GM18951 (cell line): ENCODE results near the gene CTNNBL1.
"Not testable (repeated sequence)": the region's sequence is repeated elsewhere in the genome, so short reads cannot be mapped to it uniquely, and the experiment has no call there.

Experiments used
- POLR2A ChIP-seq: IDR thresholded peaks from 4 replicates; pipeline ENCODE4 v1.6.1; 2011; ENCODE audit warnings: mild to moderate bottlenecking; ENCODE audit not compliant: insufficient read length, insufficient read depth; ENCODE audit errors: extremely low read depth
- in situ Hi-C: fragments of 300-500 bp; cut with MboI; formaldehyde crosslinking; loops from one replicate; pipeline ENCODE4 v1.12.0; 2022; ENCODE audit warnings: low sequenced_read_pairs, mixed read lengths, inconsistent platforms; ENCODE audit not compliant: unreplicated experiment

CTNNBL1 gene, protein sequence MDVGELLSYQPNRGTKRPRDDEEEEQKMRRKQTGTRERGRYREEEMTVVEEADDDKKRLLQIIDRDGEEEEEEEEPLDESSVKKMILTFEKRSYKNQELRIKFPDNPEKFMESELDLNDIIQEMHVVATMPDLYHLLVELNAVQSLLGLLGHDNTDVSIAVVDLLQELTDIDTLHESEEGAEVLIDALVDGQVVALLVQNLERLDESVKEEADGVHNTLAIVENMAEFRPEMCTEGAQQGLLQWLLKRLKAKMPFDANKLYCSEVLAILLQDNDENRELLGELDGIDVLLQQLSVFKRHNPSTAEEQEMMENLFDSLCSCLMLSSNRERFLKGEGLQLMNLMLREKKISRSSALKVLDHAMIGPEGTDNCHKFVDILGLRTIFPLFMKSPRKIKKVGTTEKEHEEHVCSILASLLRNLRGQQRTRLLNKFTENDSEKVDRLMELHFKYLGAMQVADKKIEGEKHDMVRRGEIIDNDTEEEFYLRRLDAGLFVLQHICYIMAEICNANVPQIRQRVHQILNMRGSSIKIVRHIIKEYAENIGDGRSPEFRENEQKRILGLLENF

DNA sequence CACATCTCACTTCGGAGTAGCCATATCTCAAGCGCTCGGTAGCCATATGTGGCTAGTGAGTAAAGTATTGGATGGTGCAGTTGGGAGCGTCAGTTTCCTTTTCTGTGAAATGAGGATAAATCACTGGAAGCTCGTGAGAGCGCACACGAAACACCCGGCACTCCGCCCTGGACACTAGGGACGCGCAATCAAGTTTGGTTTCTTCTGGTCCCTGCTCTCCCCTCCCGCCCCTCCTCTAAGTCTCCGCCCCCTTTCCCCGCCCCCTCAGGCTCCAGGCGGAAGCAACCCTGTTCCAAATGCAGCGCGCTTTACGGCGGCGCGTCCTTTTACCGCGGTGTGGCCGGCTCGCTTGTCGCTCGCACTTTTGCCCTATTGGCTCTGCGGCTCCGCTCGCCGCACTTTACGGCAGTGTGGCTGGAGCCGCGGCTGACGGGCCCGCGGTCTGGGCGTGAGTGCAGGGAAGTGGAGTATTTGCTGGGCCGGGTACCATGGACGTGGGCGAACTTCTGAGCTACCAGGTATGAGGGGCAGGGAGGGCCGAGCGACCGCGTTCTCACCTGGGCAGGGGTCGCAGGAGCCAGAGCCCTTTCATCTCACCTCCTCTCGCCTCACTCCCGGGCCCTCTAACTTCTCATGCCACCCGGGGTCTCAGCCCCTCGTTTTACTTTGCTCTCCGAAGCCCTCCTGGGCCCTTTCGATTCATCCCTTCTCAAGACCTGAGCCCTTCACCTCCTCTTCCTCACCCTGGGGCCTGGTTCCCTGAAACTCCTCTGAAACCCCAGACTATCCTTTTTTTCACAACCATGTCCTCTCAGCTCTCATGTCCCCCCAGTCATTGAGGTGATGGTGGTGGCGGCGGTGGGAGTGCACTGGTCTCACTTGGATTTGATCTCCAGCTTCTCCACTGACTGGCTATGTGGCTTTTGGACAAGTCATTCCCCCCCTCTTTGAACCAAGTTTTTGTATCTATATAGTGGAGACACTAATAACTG, at the start of gene CTNNBL1:
CTNNBL1 (plus strand) TSS at position 396 of the 992 bp plus-strand sequence; CDS start at position 489, 93 bp downstream.
- peak; percentile 76 for TF ChIP-seq POLR2A
- in situ Hi-C loops, result no loop called here

- TF ChIP-seq POLR2A, result no peak
- in situ Hi-C loops, result no loop called here
Measured at GRCh38 chr20:37644605-37645004, 49.2 kb upstream of the CTNNBL1 start.

- TF ChIP-seq POLR2A, result no peak
- in situ Hi-C loops, result no loop called here
Measured at GRCh38 chr20:37647946-37648345, 45.9 kb upstream of the CTNNBL1 start.

DNA sequence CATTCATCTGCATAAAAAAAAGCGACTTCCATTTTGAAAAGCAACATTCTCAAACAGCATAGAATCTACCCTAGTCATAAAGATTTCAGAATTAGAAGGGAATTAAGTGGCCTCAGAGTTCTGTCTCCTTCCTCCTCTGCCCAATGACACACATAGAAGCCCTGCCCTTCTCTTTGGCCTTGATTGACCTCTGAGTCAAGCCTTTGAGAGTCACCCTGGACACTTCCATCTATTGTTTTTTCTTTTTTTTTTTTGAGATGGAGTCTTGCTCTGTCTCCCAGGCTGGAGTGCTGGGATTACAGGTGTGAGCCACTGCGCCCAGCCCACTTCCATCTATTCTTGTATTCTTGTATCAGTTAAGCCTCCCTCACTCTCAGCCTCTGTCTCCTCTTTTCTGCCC, 44.8 kb upstream of the CTNNBL1 start:
- no peak for TF ChIP-seq POLR2A
- in situ Hi-C loops, result no loop called here

DNA sequence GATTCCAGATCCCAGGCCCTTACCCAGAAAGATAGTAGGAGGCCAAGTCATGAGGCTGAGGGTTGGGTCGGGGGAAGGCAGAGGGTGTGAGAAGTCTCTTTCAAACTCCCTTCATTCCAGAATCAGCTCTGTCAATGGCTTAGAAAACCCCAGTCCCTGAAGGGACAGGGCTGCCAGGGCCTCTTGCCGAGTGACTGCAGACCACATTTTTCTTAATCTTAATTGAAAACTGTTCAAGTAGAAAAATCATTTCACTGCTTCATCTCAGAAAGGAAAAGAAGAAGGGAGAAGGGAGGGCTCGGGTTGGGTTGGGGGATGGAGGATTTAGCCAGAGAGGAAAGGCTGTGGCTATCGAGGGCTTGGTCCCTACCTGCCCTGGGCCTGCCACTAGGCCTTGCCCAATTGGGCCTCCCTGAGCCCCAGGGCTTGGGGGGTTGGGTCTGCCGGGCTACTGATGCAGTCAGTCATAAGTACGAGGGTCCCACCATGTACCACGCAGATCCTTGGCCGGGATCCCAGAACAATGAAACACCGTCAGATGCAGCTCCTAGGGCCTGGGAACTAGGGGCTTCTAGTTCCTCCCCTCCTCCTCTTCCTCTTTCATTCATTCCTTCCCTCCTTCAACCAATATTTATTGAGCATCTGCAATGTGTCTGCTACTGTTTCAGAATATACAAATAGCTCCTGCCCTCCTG, 44.0 kb upstream of the CTNNBL1 start:
- in situ Hi-C loops, result no loop called here
- no peak for TF ChIP-seq POLR2A

GRCh38 chr20:37650661-37651060, 43.2 kb upstream of the CTNNBL1 start:
- in situ Hi-C loops, result no loop called here
- TF ChIP-seq POLR2A, result no peak

- TF ChIP-seq POLR2A, result no peak
- in situ Hi-C loops, result no loop called here
Measured at GRCh38 chr20:37651932-37652331, 41.9 kb upstream of the CTNNBL1 start.

- TF ChIP-seq POLR2A, result no peak
Measured at GRCh38 chr20:37656945-37657344, 36.9 kb upstream of the CTNNBL1 start.

GRCh38 chr20:37657924-37658804, 35.7 kb upstream of the CTNNBL1 start:
- TF ChIP-seq POLR2A, result no peak
- in situ Hi-C loops, result no loop called here

More at GRCh38 chr20:37656945-37657344, 36.9 kb upstream of the CTNNBL1 start:
- in situ Hi-C loops, result no loop called here

- in situ Hi-C loops, result no loop called here
- no peak for TF ChIP-seq POLR2A
Measured at GRCh38 chr20:37661519-37661918, 32.3 kb upstream of the CTNNBL1 start.

- TF ChIP-seq POLR2A, result no peak
- in situ Hi-C loops, result no loop called here
Measured at GRCh38 chr20:37662308-37662707, 31.5 kb upstream of the CTNNBL1 start.

DNA sequence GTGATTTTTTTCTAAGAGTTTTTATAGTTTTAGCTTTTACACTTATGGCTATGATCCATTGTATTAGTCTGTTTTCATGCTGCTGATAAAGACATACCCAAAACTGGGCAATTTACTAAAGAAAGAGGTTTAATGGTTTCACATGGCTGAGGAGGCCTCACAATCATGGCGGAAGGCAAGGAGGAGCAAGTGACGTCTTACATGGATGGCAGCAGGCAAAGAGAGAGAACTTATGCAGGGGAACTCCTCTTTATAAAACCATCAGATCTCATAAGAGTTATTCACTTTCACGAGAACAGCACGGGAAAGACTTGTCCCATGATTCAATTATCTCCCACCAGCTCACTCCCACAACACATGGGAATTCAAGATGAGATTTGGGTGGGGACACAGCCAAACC, 29.2 kb upstream of the CTNNBL1 start:
- in situ Hi-C loops, result not testable (repeated sequence)
